Measurements from ENCODE around the gene PDK1. TPM values are rescaled to one million over a fixed set of nuclear protein-coding genes. Genes with fewer than 3 reads are reported as not detected.
"Not testable (repeated sequence)": the region's sequence is repeated elsewhere in the genome, so short reads cannot be mapped to it uniquely, and the experiment has no call there.

Gene PDK1
- total and polyA plus RNA-seq, 2 experiments from 2014 or later: 383 to 619 TPM

DNA sequence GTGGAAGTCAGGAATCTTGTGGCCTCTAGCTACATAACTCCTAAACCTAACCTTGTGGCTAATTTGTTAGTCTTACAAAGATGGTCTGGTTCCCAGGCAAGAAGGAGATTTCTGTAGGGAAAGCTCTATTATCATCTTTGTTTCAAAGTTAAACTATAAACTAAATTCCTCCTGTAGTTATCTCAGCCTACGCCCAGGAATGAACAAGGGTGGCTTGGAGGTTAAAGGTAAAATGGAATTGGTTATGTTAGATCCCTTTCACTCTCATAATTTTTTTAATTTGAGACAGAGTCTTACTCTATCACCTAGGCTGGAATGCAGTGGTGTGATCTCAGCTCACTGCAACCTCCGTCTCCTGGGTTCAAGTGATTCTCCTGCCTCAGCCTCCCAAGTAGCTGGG, 24.6 kb upstream of the PDK1 start:
- TF ChIP-seq, protein P1, sequence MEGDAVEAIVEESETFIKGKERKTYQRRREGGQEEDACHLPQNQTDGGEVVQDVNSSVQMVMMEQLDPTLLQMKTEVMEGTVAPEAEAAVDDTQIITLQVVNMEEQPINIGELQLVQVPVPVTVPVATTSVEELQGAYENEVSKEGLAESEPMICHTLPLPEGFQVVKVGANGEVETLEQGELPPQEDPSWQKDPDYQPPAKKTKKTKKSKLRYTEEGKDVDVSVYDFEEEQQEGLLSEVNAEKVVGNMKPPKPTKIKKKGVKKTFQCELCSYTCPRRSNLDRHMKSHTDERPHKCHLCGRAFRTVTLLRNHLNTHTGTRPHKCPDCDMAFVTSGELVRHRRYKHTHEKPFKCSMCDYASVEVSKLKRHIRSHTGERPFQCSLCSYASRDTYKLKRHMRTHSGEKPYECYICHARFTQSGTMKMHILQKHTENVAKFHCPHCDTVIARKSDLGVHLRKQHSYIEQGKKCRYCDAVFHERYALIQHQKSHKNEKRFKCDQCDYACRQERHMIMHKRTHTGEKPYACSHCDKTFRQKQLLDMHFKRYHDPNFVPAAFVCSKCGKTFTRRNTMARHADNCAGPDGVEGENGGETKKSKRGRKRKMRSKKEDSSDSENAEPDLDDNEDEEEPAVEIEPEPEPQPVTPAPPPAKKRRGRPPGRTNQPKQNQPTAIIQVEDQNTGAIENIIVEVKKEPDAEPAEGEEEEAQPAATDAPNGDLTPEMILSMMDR (IDR thresholded peaks at IDR 0.05; ENCODE audit: low read depth, low read length): no peak
- Histone ChIP-seq H3K9me3 (ENCODE audit: low read depth) (no peaks in the 10 kb centered on the region), H3K27me3 (no peaks in the 10 kb centered on the region), H3K4me3 (no peak overlapping the region), H3K4me1 (ENCODE audit: low read depth) (no peaks in the 10 kb centered on the region), H3K36me3 (no peaks in the 10 kb centered on the region), H3K27ac (no peak overlapping the region)
- no peak for DNase-seq (ENCODE audit: low read depth in 1 of 2, low spot score in 1 of 2)

DNA sequence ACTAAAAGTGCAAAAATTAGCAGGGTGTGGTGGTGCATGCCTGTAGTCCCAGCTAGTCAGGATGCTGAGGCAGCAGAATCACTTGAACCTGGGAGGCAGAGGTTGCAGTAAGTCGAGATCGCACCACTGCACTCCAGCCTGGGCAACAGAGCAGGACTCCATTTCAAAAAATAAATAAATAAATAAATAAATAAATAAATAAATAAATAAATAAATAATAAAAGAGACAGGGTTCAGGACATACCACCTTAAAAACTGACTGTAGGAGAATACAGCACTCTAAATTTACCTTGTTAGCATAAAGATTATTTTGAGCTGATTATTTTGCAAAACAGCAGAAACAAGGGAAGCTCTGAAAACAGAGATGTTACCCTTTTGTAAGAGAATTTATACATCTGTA, 23.4 kb upstream of the PDK1 start:
- not testable (repeated sequence) for H3K4me1 ChIP-seq (ENCODE audit: low read depth); DNase-seq (ENCODE audit: low read depth in 1 of 2, low spot score in 1 of 2); H3K36me3 ChIP-seq; H3K27me3 ChIP-seq; H3K27ac ChIP-seq; H3K4me3 ChIP-seq; H3K9me3 ChIP-seq (ENCODE audit: low read depth)

DNA sequence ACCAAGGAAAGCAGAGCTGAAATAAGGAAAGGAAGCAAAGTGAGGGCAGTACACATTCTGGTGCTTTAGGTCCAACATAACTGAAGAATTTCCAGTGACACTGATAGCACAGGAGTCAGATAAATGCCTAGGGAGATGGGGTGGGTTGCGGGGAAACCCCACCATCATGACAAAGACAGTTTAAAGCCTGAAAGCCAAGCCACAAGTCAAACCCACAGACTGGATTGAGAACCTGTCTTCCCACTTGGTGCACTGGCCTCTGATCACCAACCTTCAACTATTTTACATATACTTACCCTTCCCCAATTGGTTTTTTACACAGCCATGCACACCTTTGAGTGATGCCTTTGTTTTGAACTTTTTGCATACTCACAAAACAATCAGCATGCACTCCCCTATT, 22.2 kb upstream of the PDK1 start:
- H3K27ac ChIP-seq: no peak overlapping the region
- H3K9me3 ChIP-seq (ENCODE audit: low read depth): no peaks in the 10 kb centered on the region
- H3K4me3 ChIP-seq: no peak overlapping the region

DNA sequence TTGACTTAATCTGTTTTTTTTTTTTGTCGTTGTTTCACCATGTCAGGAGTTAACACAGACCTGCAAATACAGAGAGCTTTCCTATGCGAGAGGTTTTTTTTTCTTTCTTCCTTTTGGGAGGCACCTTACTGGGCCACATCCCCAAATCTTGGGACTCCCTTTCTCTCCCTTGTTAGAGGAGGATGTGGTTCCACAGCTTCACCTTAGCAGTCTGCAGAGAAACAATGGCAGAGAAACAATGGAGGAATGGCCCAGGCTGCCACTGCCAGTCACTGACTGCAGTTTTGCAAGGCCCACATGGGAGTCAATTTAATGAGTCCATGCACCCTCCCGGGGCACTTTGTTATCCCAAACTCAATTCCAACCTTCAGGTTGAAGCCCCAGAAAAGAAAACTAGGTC, 20.8 kb upstream of the PDK1 start:
- Histone ChIP-seq H3K4me3 (no peak overlapping the region), H3K27me3 (no peaks in the 10 kb centered on the region), H3K27ac (no peak overlapping the region), H3K9me3 (ENCODE audit: low read depth) (no peaks in the 10 kb centered on the region), H3K4me1 (ENCODE audit: low read depth) (no peaks in the 10 kb centered on the region), H3K36me3 (no peaks in the 10 kb centered on the region)
- DNase-seq (ENCODE audit: low read depth in 1 of 2, low spot score in 1 of 2): no peak
- TF ChIP-seq, protein P1 (IDR thresholded peaks at IDR 0.05; ENCODE audit: low read depth, low read length): no peak

More for the DNA sequence above, 22.2 kb upstream of the PDK1 start:
- H3K36me3 ChIP-seq: no peaks in the 10 kb centered on the region
- no peaks in the 10 kb centered on the region for H3K27me3 ChIP-seq
- H3K4me1 ChIP-seq (ENCODE audit: low read depth): no peaks in the 10 kb centered on the region
- DNase-seq (ENCODE audit: low read depth in 1 of 2, low spot score in 1 of 2): no peak
- TF ChIP-seq, protein P1 (IDR thresholded peaks at IDR 0.05; ENCODE audit: low read depth, low read length): no peak

DNA sequence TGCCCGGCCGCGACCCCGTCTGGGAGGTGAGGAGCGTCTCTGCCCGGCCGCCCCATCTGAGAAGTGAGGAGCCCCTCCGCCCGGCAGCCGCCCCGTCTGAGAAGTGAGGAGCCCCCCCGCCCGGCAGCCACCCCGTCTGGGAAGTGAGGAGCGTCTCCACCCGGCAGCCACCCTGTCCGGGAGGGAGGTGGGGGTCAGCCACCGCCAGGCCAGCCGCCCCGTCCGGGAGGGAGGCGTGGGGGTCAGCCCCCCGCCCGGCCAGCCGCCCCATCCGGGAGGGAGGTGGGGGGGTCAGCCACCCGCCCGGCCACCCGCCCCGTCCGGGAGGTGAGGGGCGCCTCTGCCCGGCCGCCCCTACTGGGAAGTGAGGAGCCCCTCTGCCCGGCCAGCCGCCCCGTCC, 18.0 kb upstream of the PDK1 start:
- H3K9me3 ChIP-seq (ENCODE audit: low read depth); H3K36me3 ChIP-seq; H3K27me3 ChIP-seq; H3K4me3 ChIP-seq; H3K27ac ChIP-seq; H3K4me1 ChIP-seq (ENCODE audit: low read depth); DNase-seq (ENCODE audit: low read depth in 1 of 2, low spot score in 1 of 2): not testable (repeated sequence)

DNA sequence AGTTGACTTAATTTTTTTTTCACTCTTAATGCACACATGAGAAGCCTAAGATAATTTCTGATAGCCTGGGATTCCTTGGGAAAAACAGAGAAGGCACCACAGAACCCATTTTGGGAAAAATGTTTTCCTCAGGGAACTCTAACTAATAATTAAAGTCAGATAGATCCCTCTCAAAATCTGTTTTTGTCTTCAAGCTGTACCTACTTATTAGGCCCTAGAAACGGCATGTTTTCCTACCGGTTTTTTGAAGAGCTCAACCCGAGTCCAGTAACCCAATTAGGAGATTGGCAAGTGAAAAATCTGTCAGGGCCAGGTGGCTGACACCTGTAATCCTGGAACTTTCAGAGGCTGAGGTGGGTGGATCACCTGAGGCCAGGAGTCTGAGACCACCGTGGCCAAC, 16.1 kb upstream of the PDK1 start:
- DNase-seq (ENCODE audit: low read depth in 1 of 2, low spot score in 1 of 2): no peak
- Histone ChIP-seq H3K27ac (no peak overlapping the region), H3K9me3 (ENCODE audit: low read depth) (no peaks in the 10 kb centered on the region), H3K4me3 (no peak overlapping the region), H3K27me3 (no peaks in the 10 kb centered on the region), H3K4me1 (ENCODE audit: low read depth) (no peaks in the 10 kb centered on the region), H3K36me3 (no peaks in the 10 kb centered on the region)
- TF ChIP-seq, protein P1 (IDR thresholded peaks at IDR 0.05; ENCODE audit: low read depth, low read length): no peak

DNA sequence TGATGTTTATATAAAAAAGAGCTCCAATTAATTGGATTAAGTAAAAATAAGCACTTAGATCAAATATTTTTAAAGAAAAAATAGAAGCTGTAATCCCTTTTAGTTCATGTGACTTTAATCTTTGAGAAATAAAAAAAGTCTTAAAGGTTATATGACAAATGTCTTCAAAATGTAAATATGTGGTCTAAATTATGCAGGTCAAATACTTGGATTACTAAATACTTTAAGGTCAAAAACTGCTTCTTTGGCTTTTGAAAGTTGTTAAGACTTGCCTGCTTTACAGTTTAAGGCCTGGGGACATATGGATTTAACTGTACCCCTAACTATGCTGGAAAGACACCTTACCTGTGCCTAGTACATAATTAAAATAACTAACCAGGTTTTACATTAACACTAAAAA, 15.5 kb upstream of the PDK1 start:
- no peaks in the 10 kb centered on the region for H3K36me3 ChIP-seq
- H3K27me3 ChIP-seq: no peaks in the 10 kb centered on the region
- no peak for DNase-seq (ENCODE audit: low read depth in 1 of 2, low spot score in 1 of 2)
- no peaks in the 10 kb centered on the region for H3K9me3 ChIP-seq (ENCODE audit: low read depth)
- no peak overlapping the region for H3K27ac ChIP-seq
- TF ChIP-seq, protein P1 (IDR thresholded peaks at IDR 0.05; ENCODE audit: low read depth, low read length): no peak
- H3K4me1 ChIP-seq (ENCODE audit: low read depth): no peaks in the 10 kb centered on the region
- no peak overlapping the region for H3K4me3 ChIP-seq

All from cardiac muscle cell (in vitro differentiated cells and primary cell).